ENCODE measurements around the gene RCAN3. TPM values are rescaled to one million over a fixed set of nuclear protein-coding genes. Genes with fewer than 3 reads are reported as not detected.
"Not testable (repeated sequence)": the region's sequence is repeated elsewhere in the genome, so short reads cannot be mapped to it uniquely, and the experiment has no call there.

Gene RCAN3
- total RNA-seq, 2 experiments from 2014 or later = 67.2 to 67.7 TPM

- not testable (repeated sequence) for H3K27ac Mint-ChIP-seq, H3K27me3 Mint-ChIP-seq, H3K4me3 Mint-ChIP-seq, DNase-seq, H3K9me3 Mint-ChIP-seq
- peaks cover 43% of the 10 kb centered on the region for H3K4me1 Mint-ChIP-seq
- peaks cover 43% of the 10 kb centered on the region for H3K36me3 Mint-ChIP-seq
Observed at GRCh38 chr1:24515671-24516209, 13.1 kb downstream of the RCAN3 start.

GRCh38 chr1:24516506-24516905, 13.9 kb downstream of the RCAN3 start:
- no peak overlapping the region for H3K4me3 Mint-ChIP-seq
- no peaks in the 10 kb centered on the region for H3K27me3 Mint-ChIP-seq
- H3K4me1 Mint-ChIP-seq = peaks cover 39% of the 10 kb centered on the region
- H3K27ac Mint-ChIP-seq = peak overlapping the region; percentile 50
- no peak for DNase-seq
- H3K9me3 Mint-ChIP-seq = no peaks in the 10 kb centered on the region
- H3K36me3 Mint-ChIP-seq = peaks cover 37% of the 10 kb centered on the region

DNA sequence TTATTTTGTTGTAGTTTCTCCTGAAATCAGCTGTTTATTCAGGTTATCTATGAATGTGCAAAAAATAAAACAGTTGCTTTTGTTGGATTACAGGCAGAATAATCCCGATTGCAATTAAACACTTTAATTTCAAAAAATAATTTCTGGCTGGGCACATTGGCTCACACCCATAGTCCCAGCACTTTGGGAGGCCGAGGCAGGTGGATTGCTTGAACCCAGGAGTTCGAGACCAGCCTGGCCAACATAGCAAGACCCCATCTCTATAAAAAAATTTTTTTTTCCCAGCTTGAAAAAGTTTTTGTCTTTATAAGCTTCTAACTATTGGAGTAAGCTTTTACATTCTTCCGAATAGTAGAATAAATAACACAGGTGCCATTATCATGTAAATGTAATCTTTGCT, 15.3 kb downstream of the RCAN3 start:
- peaks cover 31% of the 10 kb centered on the region for H3K36me3 Mint-ChIP-seq
- no peak overlapping the region for H3K27ac Mint-ChIP-seq
- H3K4me1 Mint-ChIP-seq = peaks cover 35% of the 10 kb centered on the region

GRCh38 chr1:24520282-24520681, 17.6 kb downstream of the RCAN3 start:
- Mint-ChIP-seq H3K4me1 (peaks cover 29% of the 10 kb centered on the region), H3K36me3 (peaks cover 44% of the 10 kb centered on the region)
- not testable (repeated sequence) for DNase-seq, H3K27me3 Mint-ChIP-seq, H3K9me3 Mint-ChIP-seq, H3K27ac Mint-ChIP-seq, H3K4me3 Mint-ChIP-seq

More for the DNA sequence above, 15.3 kb downstream of the RCAN3 start:
- no peak for DNase-seq
- Mint-ChIP-seq H3K4me3 (no peak overlapping the region), H3K9me3 (no peaks in the 10 kb centered on the region), H3K27me3 (no peaks in the 10 kb centered on the region)

GRCh38 chr1:24525606-24526005, 23.0 kb downstream of the RCAN3 start:
- Mint-ChIP-seq H3K4me3 (no peak overlapping the region), H3K36me3 (peaks cover 41% of the 10 kb centered on the region), H3K27me3 (no peaks in the 10 kb centered on the region)

DNA sequence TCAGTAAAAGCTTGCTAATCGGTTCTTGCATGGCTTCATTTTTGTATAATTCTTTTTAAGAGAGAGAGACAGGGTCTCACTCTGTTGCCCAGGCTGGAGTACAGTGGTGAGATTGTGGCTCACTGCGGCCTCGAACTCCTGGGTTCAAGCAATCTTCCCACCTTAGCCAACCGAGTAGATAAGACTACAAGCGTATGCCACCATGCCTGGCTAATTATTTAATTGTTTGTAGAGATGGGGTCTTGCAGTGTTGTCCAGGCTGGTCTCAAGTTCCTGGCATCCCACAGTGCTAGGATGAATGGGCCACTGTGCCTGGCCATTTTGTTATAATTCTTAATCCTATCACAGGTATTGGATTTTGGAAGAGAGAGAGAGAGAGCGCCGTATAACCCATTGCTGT, 23.4 kb downstream of the RCAN3 start:
- H3K27ac Mint-ChIP-seq = no peak overlapping the region
- H3K36me3 Mint-ChIP-seq = peaks cover 40% of the 10 kb centered on the region
- DNase-seq = no peak
- peaks cover 50% of the 10 kb centered on the region for H3K4me1 Mint-ChIP-seq
- H3K27me3 Mint-ChIP-seq = no peaks in the 10 kb centered on the region
- no peaks in the 10 kb centered on the region for H3K9me3 Mint-ChIP-seq
- H3K4me3 Mint-ChIP-seq = no peak overlapping the region

More at GRCh38 chr1:24525606-24526005, 23.0 kb downstream of the RCAN3 start:
- no peak for DNase-seq
- no peaks in the 10 kb centered on the region for H3K9me3 Mint-ChIP-seq
- peak overlapping the region; percentile 72 for H3K27ac Mint-ChIP-seq
- peaks cover 49% of the 10 kb centered on the region for H3K4me1 Mint-ChIP-seq

GRCh38 chr1:24526940-24527542, 24.4 kb downstream of the RCAN3 start:
- Mint-ChIP-seq H3K27me3 (no peaks in the 10 kb centered on the region), H3K4me3 (peak overlapping the region; percentile 32), H3K9me3 (no peaks in the 10 kb centered on the region), H3K4me1 (peaks cover 58% of the 10 kb centered on the region), H3K27ac (peak overlapping the region; percentile 54), H3K36me3 (peaks cover 48% of the 10 kb centered on the region)
- DNase-seq = peak; percentile 31

DNA sequence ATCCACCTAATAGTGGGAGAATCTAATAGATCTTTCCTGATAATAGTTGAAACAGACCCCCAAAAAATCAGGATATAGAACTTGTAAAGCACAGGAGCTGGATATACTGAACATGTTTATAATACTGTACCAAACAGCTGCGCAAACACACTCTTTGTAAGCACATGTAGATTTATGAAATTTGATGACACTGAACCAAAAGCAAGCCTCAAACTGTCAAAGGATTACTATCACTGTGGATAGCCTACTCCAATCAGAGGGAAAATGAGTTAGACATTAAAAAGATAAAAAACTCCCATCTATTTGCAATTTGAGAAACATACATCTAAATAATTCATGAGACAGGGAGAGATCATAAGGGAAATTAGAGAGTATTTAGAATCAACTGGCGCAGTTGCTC, 26.1 kb downstream of the RCAN3 start:
- Mint-ChIP-seq H3K36me3 (peaks cover 61% of the 10 kb centered on the region), H3K4me1 (peaks cover 59% of the 10 kb centered on the region), H3K4me3 (no peak overlapping the region), H3K27me3 (no peaks in the 10 kb centered on the region), H3K9me3 (peaks cover 3% of the 10 kb centered on the region), H3K27ac (peak overlapping the region; percentile 67)
- no peak for DNase-seq

DNA sequence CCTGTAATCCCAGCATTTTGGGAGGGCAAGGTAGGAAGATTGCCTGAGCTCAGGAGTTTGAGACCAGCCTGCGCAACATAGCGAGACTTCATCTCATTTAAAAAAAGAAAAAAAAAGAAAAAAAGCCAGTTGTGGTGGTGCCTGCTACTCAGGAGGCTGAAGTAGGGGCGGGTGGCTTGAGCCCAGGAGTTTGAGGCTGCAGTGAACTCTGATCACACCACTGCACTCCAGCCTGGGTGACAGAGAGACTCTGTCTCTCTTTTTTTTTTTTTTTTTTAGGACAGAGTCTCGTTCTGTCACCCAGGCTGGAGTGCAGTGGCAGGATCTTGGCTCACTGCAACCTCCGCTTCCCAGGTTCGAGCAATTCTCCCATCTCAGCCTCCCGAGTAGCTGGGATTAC, 26.7 kb downstream of the RCAN3 start:
- H3K4me3 Mint-ChIP-seq, H3K27me3 Mint-ChIP-seq, H3K9me3 Mint-ChIP-seq, DNase-seq: not testable (repeated sequence)
- Mint-ChIP-seq H3K4me1 (peaks cover 63% of the 10 kb centered on the region), H3K27ac (peak overlapping the region; percentile 67), H3K36me3 (peaks cover 63% of the 10 kb centered on the region)

DNA sequence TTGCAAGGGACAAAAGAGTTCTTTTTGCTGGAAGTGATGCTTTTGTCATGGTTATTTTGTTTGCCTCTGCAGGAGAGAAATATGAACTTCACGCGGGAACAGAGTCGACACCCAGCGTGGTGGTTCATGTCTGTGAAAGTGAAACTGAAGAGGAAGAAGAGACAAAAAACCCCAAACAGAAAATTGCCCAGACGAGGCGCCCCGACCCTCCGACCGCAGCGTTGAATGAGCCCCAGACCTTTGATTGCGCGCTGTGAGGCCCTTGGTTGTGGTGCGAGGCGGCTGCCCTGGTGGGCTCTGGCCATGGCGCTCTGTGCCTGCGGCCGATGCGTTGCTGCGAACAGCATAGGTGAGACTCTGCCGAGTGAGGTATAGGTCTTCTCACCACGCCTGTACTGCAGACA, 32.4 kb downstream of the RCAN3 start:
- Mint-ChIP-seq H3K9me3 (peaks cover 7% of the 10 kb centered on the region), H3K27me3 (no peaks in the 10 kb centered on the region), H3K36me3 (peaks cover 70% of the 10 kb centered on the region), H3K27ac (peak overlapping the region; percentile 99), H3K4me1 (peaks cover 75% of the 10 kb centered on the region), H3K4me3 (peak overlapping the region; percentile 77)
- DNase-seq = peak; percentile 81

GRCh38 chr1:24535778-24536177, 33.1 kb downstream of the RCAN3 start:
- Mint-ChIP-seq H3K36me3 (peaks cover 69% of the 10 kb centered on the region), H3K9me3 (peaks cover 7% of the 10 kb centered on the region), H3K4me1 (peaks cover 79% of the 10 kb centered on the region), H3K27ac (peak overlapping the region; percentile 99), H3K27me3 (no peaks in the 10 kb centered on the region), H3K4me3 (peak overlapping the region; percentile 83)
- no peak for DNase-seq

- peaks cover 83% of the 10 kb centered on the region for H3K4me1 Mint-ChIP-seq
- peak overlapping the region; percentile 83 for H3K4me3 Mint-ChIP-seq
- DNase-seq = peak; percentile 66
- peaks cover 66% of the 10 kb centered on the region for H3K36me3 Mint-ChIP-seq
- H3K27ac Mint-ChIP-seq = peak overlapping the region; percentile 99
- peaks cover 7% of the 10 kb centered on the region for H3K9me3 Mint-ChIP-seq
- no peaks in the 10 kb centered on the region for H3K27me3 Mint-ChIP-seq
Observed at GRCh38 chr1:24536391-24536840, 33.8 kb downstream of the RCAN3 start.

DNA sequence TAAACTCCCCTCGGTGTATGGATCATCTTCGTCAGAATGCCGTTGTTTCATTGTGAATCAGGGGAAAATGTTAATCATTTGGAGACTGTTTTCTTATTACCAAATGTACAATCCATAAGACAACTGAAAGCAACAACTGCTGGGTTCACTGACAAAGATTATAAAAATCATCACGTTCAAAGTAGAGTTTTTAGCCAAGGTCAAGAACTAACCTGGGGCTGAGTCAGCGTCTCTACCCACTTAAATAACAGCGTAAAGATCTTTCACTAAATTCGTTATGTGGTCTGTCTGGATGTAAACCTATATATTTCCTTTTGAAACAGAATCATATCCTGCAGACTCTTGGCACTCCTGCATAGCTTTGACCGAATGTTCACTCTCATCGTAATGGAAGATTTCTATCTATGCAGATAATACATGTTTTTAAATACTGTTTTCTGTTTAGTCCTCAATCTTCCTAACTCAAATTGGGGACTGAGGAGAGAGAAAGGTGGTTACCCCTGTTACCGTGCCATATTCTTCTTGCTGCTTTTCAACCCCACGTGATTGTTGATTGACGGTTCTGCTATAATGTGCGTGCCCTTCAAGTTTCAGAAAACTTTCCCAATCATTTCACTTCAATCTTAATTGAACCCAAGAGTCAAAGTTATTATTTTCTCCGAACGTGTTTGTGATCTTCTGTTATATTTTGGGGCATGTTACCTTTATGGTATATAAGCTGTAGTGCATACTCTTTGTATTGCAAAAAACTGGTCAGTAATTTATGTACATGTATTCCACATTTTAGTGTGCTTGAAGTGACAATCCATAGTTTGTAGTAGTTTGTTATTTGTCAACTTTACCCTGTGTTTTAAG, 37.6 kb downstream of the RCAN3 start:
- H3K9me3 Mint-ChIP-seq = no peaks in the 10 kb centered on the region

GRCh38 chr1:24540906-24541710, 38.5 kb downstream of the RCAN3 start:
- Mint-ChIP-seq H3K4me3 (peak overlapping the region; percentile 43), H3K27me3 (no peaks in the 10 kb centered on the region), H3K4me1 (peaks cover 77% of the 10 kb centered on the region), H3K9me3 (no peaks in the 10 kb centered on the region), H3K27ac (peak overlapping the region; percentile 89), H3K36me3 (peaks cover 25% of the 10 kb centered on the region)
- DNase-seq = no peak

More for the DNA sequence above, 37.6 kb downstream of the RCAN3 start:
- H3K36me3 Mint-ChIP-seq = peaks cover 32% of the 10 kb centered on the region
- peak overlapping the region; percentile 29 for H3K4me3 Mint-ChIP-seq
- H3K27me3 Mint-ChIP-seq = no peaks in the 10 kb centered on the region
- DNase-seq = no peak
- peak overlapping the region; percentile 89 for H3K27ac Mint-ChIP-seq
- peaks cover 77% of the 10 kb centered on the region for H3K4me1 Mint-ChIP-seq

All from activated naive CD8-positive, alpha-beta T cell treated with anti-CD3 and anti-CD28 coated beads for 36 hours (primary cell).